IMR-90 (cell line): ENCODE measurements around the gene ADAMTSL5.

Source experiments
- CEBPB ChIP-seq: IDR thresholded peaks from 2 replicates; pipeline ENCODE4 v1.6.1; 2012; ENCODE audit warnings: low read depth, low read length, improper control_type of control experiment
- MAFK ChIP-seq: IDR thresholded peaks from 2 replicates; pipeline ENCODE4 v1.6.1; 2012; ENCODE audit warnings: low read depth, low read length, improper control_type of control experiment
- POLR2A ChIP-seq: IDR thresholded peaks from 2 replicates; pipeline ENCODE4 v1.6.1; 2012; ENCODE audit warnings: mild to moderate bottlenecking, low read depth, low read length
- RCOR1 ChIP-seq: IDR thresholded peaks from 2 replicates; pipeline ENCODE4 v1.6.1; 2012; ENCODE audit warnings: mild to moderate bottlenecking, low read length, improper control_type of control experiment; ENCODE audit not compliant: insufficient replicate concordance
- RFX5 ChIP-seq: IDR thresholded peaks from 2 replicates; pipeline ENCODE4 v1.8.0; 2012; ENCODE audit warnings: low read depth, mild to moderate bottlenecking, low read length, moderate library complexity
- TF ChIP-seq, protein P1 (sequence below): conservative IDR thresholded peaks from 2 replicates; pipeline ENCODE4 v1.5.1; 2012; ENCODE audit warnings: mild to moderate bottlenecking, low read depth, low read length, improper control_type of control experiment

DNA sequence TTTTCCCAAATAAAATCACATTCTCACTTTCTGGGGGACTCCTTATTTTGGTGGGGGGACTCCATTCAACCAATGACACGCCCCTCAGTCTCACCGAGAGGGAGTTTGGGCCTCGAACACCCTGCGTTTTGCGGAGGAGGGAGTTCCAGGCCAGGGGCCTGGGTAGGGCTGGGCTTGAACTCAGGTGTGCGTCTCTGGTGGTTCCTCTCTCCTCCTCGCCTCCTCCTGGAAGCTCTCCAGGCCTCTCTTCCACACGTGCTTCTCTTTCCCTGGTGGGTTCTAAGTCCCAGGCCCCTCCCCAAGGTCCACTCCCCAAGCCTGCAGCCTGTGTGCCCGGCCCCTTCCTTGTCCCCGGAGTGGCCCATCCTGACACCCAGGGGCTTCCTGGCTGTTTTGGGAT is 40.6 kb upstream of the ADAMTSL5 start:
- TF ChIP-seq POLR2A (no peak), RFX5 (no peak), RCOR1 (no peak), CEBPB (no peak), MAFK (no peak)
- TF ChIP-seq, protein P1, sequence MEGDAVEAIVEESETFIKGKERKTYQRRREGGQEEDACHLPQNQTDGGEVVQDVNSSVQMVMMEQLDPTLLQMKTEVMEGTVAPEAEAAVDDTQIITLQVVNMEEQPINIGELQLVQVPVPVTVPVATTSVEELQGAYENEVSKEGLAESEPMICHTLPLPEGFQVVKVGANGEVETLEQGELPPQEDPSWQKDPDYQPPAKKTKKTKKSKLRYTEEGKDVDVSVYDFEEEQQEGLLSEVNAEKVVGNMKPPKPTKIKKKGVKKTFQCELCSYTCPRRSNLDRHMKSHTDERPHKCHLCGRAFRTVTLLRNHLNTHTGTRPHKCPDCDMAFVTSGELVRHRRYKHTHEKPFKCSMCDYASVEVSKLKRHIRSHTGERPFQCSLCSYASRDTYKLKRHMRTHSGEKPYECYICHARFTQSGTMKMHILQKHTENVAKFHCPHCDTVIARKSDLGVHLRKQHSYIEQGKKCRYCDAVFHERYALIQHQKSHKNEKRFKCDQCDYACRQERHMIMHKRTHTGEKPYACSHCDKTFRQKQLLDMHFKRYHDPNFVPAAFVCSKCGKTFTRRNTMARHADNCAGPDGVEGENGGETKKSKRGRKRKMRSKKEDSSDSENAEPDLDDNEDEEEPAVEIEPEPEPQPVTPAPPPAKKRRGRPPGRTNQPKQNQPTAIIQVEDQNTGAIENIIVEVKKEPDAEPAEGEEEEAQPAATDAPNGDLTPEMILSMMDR = no peak
